Karpas-422 (cell line): Measurements from ENCODE around the gene EPN1. TPM values are rescaled to one million over a fixed set of nuclear protein-coding genes. Genes with fewer than 3 reads are reported as not detected.

ENCODE experiments used
- DNase-seq: peaks from one replicate; pipeline ENCODE4 v3.0.0-alpha.2; 2015
- H2AFZ ChIP-seq: fragments of 200-600 bp; sonication (generic); 2 replicates; pipeline ENCODE4 v1.6.1; 2014; ENCODE audit warnings: antibody characterized with exemption, low read length, mixed read lengths
- H3K27ac ChIP-seq: fragments of 200-600 bp; sonication (generic); 2 replicates; pipeline ENCODE4 v1.5.1; 2014; ENCODE audit warnings: mild to moderate bottlenecking, low read length, moderate library complexity
- H3K27me3 ChIP-seq: fragments of 200-600 bp; sonication (generic); 2 replicates; pipeline ENCODE4 v1.6.1; 2014; ENCODE audit warnings: low read length, mixed read lengths
- H3K36me3 ChIP-seq: fragments of 200-600 bp; sonication (generic); 2 replicates; pipeline ENCODE4 v1.6.1; 2014; ENCODE audit warnings: low read length, mixed read lengths; ENCODE audit not compliant: insufficient read depth
- H3K4me1 ChIP-seq: fragments of 200-600 bp; sonication (generic); 2 replicates; pipeline ENCODE4 v1.6.1; 2014; ENCODE audit warnings: mild to moderate bottlenecking, low read length, mixed read lengths
- H3K4me2 ChIP-seq: fragments of 200-600 bp; sonication (generic); 2 replicates; pipeline ENCODE4 v1.6.1; 2014; ENCODE audit warnings: low read length, low read depth, mild to moderate bottlenecking; ENCODE audit not compliant: poor library complexity, severe bottlenecking
- H3K4me3 ChIP-seq: fragments of 200-600 bp; sonication (generic); 2 replicates; pipeline ENCODE4 v1.5.1; 2014; ENCODE audit warnings: mild to moderate bottlenecking, antibody characterized with exemption, low read length, mixed read lengths
- H3K79me2 ChIP-seq: fragments of 200-600 bp; sonication (generic); 2 replicates; pipeline ENCODE4 v1.6.1; 2014; ENCODE audit warnings: mild to moderate bottlenecking, low read length, mixed read lengths
- H3K9ac ChIP-seq: fragments of 200-600 bp; sonication (generic); 2 replicates; pipeline ENCODE4 v1.6.0; 2014; ENCODE audit warnings: low read length
- H3K9me2 ChIP-seq: fragments of 200-600 bp; sonication (generic), shearing (Covaris generic); replicated peaks from 2 replicates; pipeline ENCODE4 v1.6.0; 2014; ENCODE audit warnings: mild to moderate bottlenecking, low read length, moderate library complexity; ENCODE audit not compliant: insufficient read depth
- H3K9me3 ChIP-seq: fragments of 300-700, 200-600 bp; sonication (generic); 2 replicates; pipeline ENCODE4 v1.6.1; 2014; ENCODE audit warnings: low read length, mixed read lengths
- H4K20me1 ChIP-seq: fragments of 200-600 bp; sonication (generic); 2 replicates; pipeline ENCODE4 v1.6.1; 2014; ENCODE audit warnings: mild to moderate bottlenecking, antibody characterized with exemption, low read length, low read depth; ENCODE audit not compliant: insufficient read depth
- total RNA-seq: library from RNA; depleted of rRNA; stranded (reverse); fragments of >200 nt; shearing (Covaris generic); gene quantifications from 2 replicates; pipeline ENCODE4 v1.2.3, GENCODE V29; 2014; ENCODE audit warnings: low replicate concordance

Gene EPN1
- total RNA-seq, 1 experiment from 2014 or later: 21.2 TPM

GRCh38 chr19:55661826-55662225, 13.2 kb upstream of the EPN1 start:
- H3K27ac ChIP-seq: no peak overlapping the region
- no peak overlapping the region for H3K9ac ChIP-seq
- no peak overlapping the region for H2AFZ ChIP-seq
- no peaks in the 10 kb centered on the region for H3K9me2 ChIP-seq
- no peak overlapping the region for H3K4me2 ChIP-seq
- no peak overlapping the region for H3K4me3 ChIP-seq
- no peaks in the 10 kb centered on the region for H3K9me3 ChIP-seq
- H4K20me1 ChIP-seq: peaks cover 89% of the 10 kb centered on the region
- H3K36me3 ChIP-seq: peaks cover 74% of the 10 kb centered on the region
- H3K4me1 ChIP-seq: peaks cover 20% of the 10 kb centered on the region
- no peak for DNase-seq
- H3K27me3 ChIP-seq: no peaks in the 10 kb centered on the region
- H3K79me2 ChIP-seq: peaks cover 92% of the 10 kb centered on the region

GRCh38 chr19:55663846-55664536, 11.0 kb upstream of the EPN1 start:
- H3K27me3 ChIP-seq: no peaks in the 10 kb centered on the region
- no peaks in the 10 kb centered on the region for H3K4me1 ChIP-seq
- peaks cover 85% of the 10 kb centered on the region for H4K20me1 ChIP-seq
- no peak for DNase-seq
- no peak overlapping the region for H2AFZ ChIP-seq
- no peak overlapping the region for H3K9ac ChIP-seq
- no peaks in the 10 kb centered on the region for H3K9me2 ChIP-seq
- H3K9me3 ChIP-seq: no peaks in the 10 kb centered on the region
- peaks cover 67% of the 10 kb centered on the region for H3K36me3 ChIP-seq
- no peak overlapping the region for H3K4me2 ChIP-seq
- peaks cover 84% of the 10 kb centered on the region for H3K79me2 ChIP-seq
- no peak overlapping the region for H3K27ac ChIP-seq
- H3K4me3 ChIP-seq: no peak overlapping the region

GRCh38 chr19:55666343-55667005, 8.6 kb upstream of the EPN1 start:
- Histone ChIP-seq H3K4me2 (no peak overlapping the region), H3K4me3 (no peak overlapping the region), H4K20me1 (peaks cover 84% of the 10 kb centered on the region), H3K4me1 (peaks cover 14% of the 10 kb centered on the region), H3K36me3 (peaks cover 57% of the 10 kb centered on the region), H3K9me2 (no peaks in the 10 kb centered on the region), H3K9me3 (no peaks in the 10 kb centered on the region), H2AFZ (no peak overlapping the region), H3K27ac (no peak overlapping the region), H3K27me3 (no peaks in the 10 kb centered on the region), H3K9ac (no peak overlapping the region), H3K79me2 (peaks cover 82% of the 10 kb centered on the region)
- no peak for DNase-seq

GRCh38 chr19:55667006-55667381, 8.0 kb upstream of the EPN1 start:
- Histone ChIP-seq H3K4me2 (no peak overlapping the region), H3K79me2 (peaks cover 81% of the 10 kb centered on the region), H4K20me1 (peaks cover 80% of the 10 kb centered on the region), H3K27me3 (no peaks in the 10 kb centered on the region), H3K9ac (no peak overlapping the region), H2AFZ (no peak overlapping the region), H3K4me3 (no peak overlapping the region), H3K36me3 (peaks cover 55% of the 10 kb centered on the region), H3K9me2 (no peaks in the 10 kb centered on the region), H3K9me3 (no peaks in the 10 kb centered on the region), H3K27ac (no peak overlapping the region), H3K4me1 (peaks cover 19% of the 10 kb centered on the region)
- no peak for DNase-seq

- peaks cover 81% of the 10 kb centered on the region for H4K20me1 ChIP-seq
- no peak overlapping the region for H3K4me3 ChIP-seq
- no peak overlapping the region for H3K9ac ChIP-seq
- no peak for DNase-seq
- no peaks in the 10 kb centered on the region for H3K27me3 ChIP-seq
- H2AFZ ChIP-seq: no peak overlapping the region
- no peak overlapping the region for H3K27ac ChIP-seq
- no peaks in the 10 kb centered on the region for H3K9me2 ChIP-seq
- no peak overlapping the region for H3K4me2 ChIP-seq
- peaks cover 24% of the 10 kb centered on the region for H3K4me1 ChIP-seq
- H3K79me2 ChIP-seq: peaks cover 82% of the 10 kb centered on the region
- no peaks in the 10 kb centered on the region for H3K9me3 ChIP-seq
- peaks cover 57% of the 10 kb centered on the region for H3K36me3 ChIP-seq
Observed at GRCh38 chr19:55667511-55667910, 7.5 kb upstream of the EPN1 start.

GRCh38 chr19:55667958-55668357, 7.1 kb upstream of the EPN1 start:
- Histone ChIP-seq H3K9me2 (no peaks in the 10 kb centered on the region), H3K79me2 (peaks cover 80% of the 10 kb centered on the region), H3K4me3 (no peak overlapping the region), H3K36me3 (peaks cover 53% of the 10 kb centered on the region), H4K20me1 (peaks cover 80% of the 10 kb centered on the region), H3K4me2 (no peak overlapping the region), H3K9me3 (no peaks in the 10 kb centered on the region), H3K27me3 (no peaks in the 10 kb centered on the region), H2AFZ (no peak overlapping the region), H3K27ac (no peak overlapping the region), H3K9ac (no peak overlapping the region), H3K4me1 (peaks cover 29% of the 10 kb centered on the region)
- no peak for DNase-seq

- no peaks in the 10 kb centered on the region for H3K9me2 ChIP-seq
- peaks cover 37% of the 10 kb centered on the region for H3K4me1 ChIP-seq
- H3K9me3 ChIP-seq: no peaks in the 10 kb centered on the region
- peaks cover 45% of the 10 kb centered on the region for H3K36me3 ChIP-seq
- no peak overlapping the region for H2AFZ ChIP-seq
- H4K20me1 ChIP-seq: peaks cover 80% of the 10 kb centered on the region
- H3K4me3 ChIP-seq: no peak overlapping the region
- no peak for DNase-seq
- peaks cover 80% of the 10 kb centered on the region for H3K79me2 ChIP-seq
- H3K27me3 ChIP-seq: no peaks in the 10 kb centered on the region
- H3K9ac ChIP-seq: no peak overlapping the region
- no peak overlapping the region for H3K4me2 ChIP-seq
- H3K27ac ChIP-seq: no peak overlapping the region
Observed at GRCh38 chr19:55668603-55669348, 6.2 kb upstream of the EPN1 start.
